Body of pancreas (tissue), 4 donors: ENCODE results near the gene ABHD16A. TPM values are rescaled to one million over a fixed set of nuclear protein-coding genes. Genes with fewer than 3 reads are reported as not detected.

Source experiments
- ATAC-seq: fragments of 150-250 bp; one replicate; pipeline ENCODE4 v1.9.1; 2016
- DNase-seq, 4 donors: peaks; one replicate each; pipeline ENCODE4 v3.0.0-alpha.2; 2019
- H3K27ac ChIP-seq, 4 donors: fragments of 200-600 bp; sonication (generic); 1 replicate in 3 of 4; 2 replicates in 1 of 4; pipeline versions ENCODE4 v1.5.1 to v1.6.1; 2016 to 2019; ENCODE audit warnings: mild to moderate bottlenecking in 1 of 4, mixed read lengths in 1 of 4, moderate library complexity in 1 of 4
- H3K27me3 ChIP-seq, 2 donors: fragments of 200-600 bp; sonication (generic); one replicate each; pipeline ENCODE4 v1.6.0; 2016; ENCODE audit warnings: mild to moderate bottlenecking in 1 of 2
- H3K36me3 ChIP-seq, 2 donors: fragments of 200-600 bp; sonication (generic); replicated peaks in 1 of 2; 2 replicates each; pipeline ENCODE4 v1.5.1; 2016; ENCODE audit warnings: low read depth in 2 of 2; ENCODE audit not compliant: insufficient read depth in 1 of 2
- H3K4me1 ChIP-seq: fragments of 200-600 bp; sonication (generic); one replicate; pipeline ENCODE4 v1.6.0; 2016
- H3K4me3 ChIP-seq, 2 donors: fragments of 200-600 bp; sonication (generic); 1 replicate in 1 of 2; 2 replicates in 1 of 2; pipeline ENCODE4 v1.5.1; 2016 to 2019
- H3K9me3 ChIP-seq, 3 donors: fragments of 200-600 bp; sonication (generic); 1 replicate in 2 of 3; 2 replicates in 1 of 3; pipeline ENCODE4 v1.5.1; 2016
- CTCF ChIP-seq, 7 experiments: fragments of 450-650 bp in 4 of 7; fragments of 200-600 bp in 3 of 7; sonication (generic) in 3 of 7; IDR thresholded peaks; one replicate each; pipeline ENCODE4 v1.5.1; 2016 to 2019; ENCODE audit warnings: antibody characterized with exemption in 7 of 7
- POLR2A ChIP-seq, 3 donors: fragments of 450-650 bp; IDR thresholded peaks; one replicate each; pipeline ENCODE4 v1.6.1; 2016; ENCODE audit warnings: antibody characterized with exemption in 3 of 3, mild to moderate bottlenecking in 2 of 3
- whole genome bisulfite sequencing, 2 donors: methylation state at CpG; one replicate each; pipeline ENCODE4 v1.1.5; 2017; 5-methylcytosine and 5-hydroxymethylcytosine counted together
- intact Hi-C: fragments of 100-400 bp; cut with DNase I; formaldehyde crosslinking; loops from one replicate; pipeline ENCODE4 v1.15.1; 2023
- total RNA-seq, 2 donors: library from RNA; depleted of rRNA; stranded (reverse); fragments of >200 nt; gene quantifications; one replicate each; pipeline ENCODE4 v1.1.0, GENCODE V29; 2016

ABHD16A gene
- total RNA-seq, 2 donors from 2014 or later: 24.7 to 38.1 TPM

GRCh38 chr6:31728767-31729514, 25.8 kb upstream of the ABHD16A start, which contains the start of gene DDAH2:
Gene DDAH2, minus strand, starts transcription at chr6:31729299. Its CDS starts 138 bp downstream, at chr6:31729161.
- H3K4me3 ChIP-seq: peak within 1 kb of the TSS; percentile 62 to 75
- ATAC-seq (peak; percentile 43), DNase-seq (no peak)
- H3K4me1 ChIP-seq: peaks cover 30% of the 10 kb centered on the region
- peak within 1 kb of the TSS; percentile 71 to 93 (median 83) for H3K27ac ChIP-seq
- peak in 3 of 7 experiments; percentile 40 to 78 (median 48) for TF ChIP-seq CTCF (IDR thresholded peaks at IDR 0.05)
- no peak for TF ChIP-seq POLR2A (IDR thresholded peaks at IDR 0.05)
- intact Hi-C loops: no loop called here
- WGBS, 2 donors: 15 to 20% methylated on average over 36 of the region's 36 CpGs
- no peaks in the 10 kb centered on the region for H3K27me3 ChIP-seq
- H3K9me3 ChIP-seq: no peaks in the 10 kb centered on the region
- H3K36me3 ChIP-seq: peaks cover 9 to 14% of the 10 kb centered on the region in 2 donors

GRCh38 chr6:31727717-31728671, 24.9 kb upstream of the ABHD16A start:
- DNase-seq (no peak), ATAC-seq (no peak)
- Histone ChIP-seq H3K27ac (peak overlapping the region in 3 of 4 donors; percentile 79 to 93 (median 87)), H3K4me3 (no peak overlapping the region), H3K27me3 (no peaks in the 10 kb centered on the region), H3K36me3 (peaks cover 9 to 12% of the 10 kb centered on the region in 2 donors), H3K4me1 (peaks cover 27% of the 10 kb centered on the region), H3K9me3 (no peaks in the 10 kb centered on the region)
- TF ChIP-seq POLR2A (IDR thresholded peaks at IDR 0.05) (no peak), CTCF (IDR thresholded peaks at IDR 0.05) (no peak)
- 71% methylated on average over 33 to 41 of the region's 41 CpGs for WGBS, 2 donors
- intact Hi-C loops: no loop called here

- DNase-seq: peak in 1 of 4 donors; percentile 53
- 64 to 85% methylated on average over 7 of the region's 7 CpGs for WGBS, 2 donors
- intact Hi-C loops: no loop called here
Observed at GRCh38 chr6:31727034-31727716, 24.1 kb upstream of the ABHD16A start.

More at GRCh38 chr6:31727034-31727716, 24.1 kb upstream of the ABHD16A start:
- no peaks in the 10 kb centered on the region for H3K27me3 ChIP-seq
- H3K27ac ChIP-seq: peak overlapping the region in 1 of 4 donors; percentile 93
- H3K36me3 ChIP-seq: peaks cover 2 to 8% of the 10 kb centered on the region in 2 donors
- no peak for ATAC-seq
- H3K4me1 ChIP-seq: peaks cover 27% of the 10 kb centered on the region
- H3K9me3 ChIP-seq: no peaks in the 10 kb centered on the region
- H3K4me3 ChIP-seq: no peak overlapping the region
- TF ChIP-seq CTCF (IDR thresholded peaks at IDR 0.05): no peak
- TF ChIP-seq POLR2A (IDR thresholded peaks at IDR 0.05): no peak
